Thyroid gland (tissue), 4 donors: ENCODE measurements around the gene PIP4K2A. TPM values are rescaled to one million over a fixed set of nuclear protein-coding genes. Genes with fewer than 3 reads are reported as not detected.

Experiments used
- DNase-seq, 2 donors: peaks; one replicate each; pipeline ENCODE4 v3.0.0-alpha.2; 2019
- H3K27ac ChIP-seq, 3 donors: fragments of 200-600 bp; sonication (generic); 1 replicate in 2 of 3; 2 replicates in 1 of 3; pipeline ENCODE4 v1.5.1; 2016 to 2019; ENCODE audit warnings: mild to moderate bottlenecking in 1 of 3, moderate library complexity in 1 of 3
- H3K27me3 ChIP-seq: fragments of 200-600 bp; sonication (generic); one replicate; pipeline ENCODE4 v1.5.1; 2019
- H3K36me3 ChIP-seq, 2 donors: fragments of 200-600 bp; sonication (generic); one replicate each; pipeline ENCODE4 v1.5.1; 2016 to 2019
- H3K4me1 ChIP-seq, 2 donors: fragments of 200-600 bp; sonication (generic); one replicate each; pipeline ENCODE4 v1.5.1; 2017 to 2019
- H3K4me3 ChIP-seq, 3 donors: fragments of 200-600 bp; sonication (generic); replicated peaks in 1 of 3; 1 replicate in 2 of 3; 2 replicates in 1 of 3; pipeline ENCODE4 v1.5.1; 2016; ENCODE audit warnings: mild to moderate bottlenecking in 1 of 3
- H3K9me3 ChIP-seq: fragments of 200-600 bp; sonication (generic); one replicate; pipeline ENCODE4 v1.5.1; 2017
- CTCF ChIP-seq, 6 experiments: fragments of 200-600 bp in 3 of 6; fragments of 450-650 bp in 3 of 6; sonication (generic) in 3 of 6; IDR thresholded peaks; one replicate each; pipeline ENCODE4 v1.5.1; 2016 to 2019; ENCODE audit warnings: antibody characterized with exemption in 6 of 6, mild to moderate bottlenecking in 2 of 6, inconsistent platforms in 1 of 6, moderate library complexity in 1 of 6
- POLR2A ChIP-seq, 2 donors: fragments of 450-650 bp; IDR thresholded peaks; one replicate each; pipeline ENCODE4 v1.6.1; 2017; ENCODE audit warnings: antibody characterized with exemption in 2 of 2, mild to moderate bottlenecking in 2 of 2, moderate library complexity in 1 of 2
- WGBS, 2 donors: methylation state at CpG; one replicate each; pipeline ENCODE4 v1.1.5; 2017; 5-methylcytosine and 5-hydroxymethylcytosine counted together
- intact Hi-C: fragments of 100-400 bp; cut with DNase I; formaldehyde crosslinking; loops from one replicate; pipeline ENCODE4 v1.15.1; 2023
- total RNA-seq, 4 donors: library from RNA; depleted of rRNA; stranded (reverse); fragments of >200 nt; gene quantifications; one replicate each; pipeline ENCODE4 v1.2.3, GENCODE V29; 2016

PIP4K2A gene
- total RNA-seq, 4 donors from 2014 or later, result 16.5 to 23.2 (median 19.3) TPM

- no peak overlapping the region for H3K4me3 ChIP-seq
- 92 to 95% methylated on average over 7 of the region's 7 CpGs for WGBS, 2 donors
- intact Hi-C loops, result no loop called here
- H3K27me3 ChIP-seq, result no peaks in the 10 kb centered on the region
- no peak for TF ChIP-seq POLR2A (IDR thresholded peaks at IDR 0.05)
- H3K36me3 ChIP-seq, result no peaks in the 10 kb centered on the region
- H3K9me3 ChIP-seq, result no peaks in the 10 kb centered on the region
- peak overlapping the region in 1 of 3 donors; percentile 79 for H3K27ac ChIP-seq
- DNase-seq, result no peak
- peaks cover 45 to 53% of the 10 kb centered on the region in 2 donors for H3K4me1 ChIP-seq
Observed at GRCh38 chr10:22658745-22659410, 55.5 kb downstream of the PIP4K2A start.

GRCh38 chr10:22657566-22658225 is 56.7 kb downstream of the PIP4K2A start:
- no peak for TF ChIP-seq CTCF (IDR thresholded peaks at IDR 0.05)
- H3K27me3 ChIP-seq, result no peaks in the 10 kb centered on the region
- no peaks in the 10 kb centered on the region for H3K9me3 ChIP-seq
- no peaks in the 10 kb centered on the region for H3K36me3 ChIP-seq
- 38 to 59% methylated on average over 5 of the region's 5 CpGs for WGBS, 2 donors
- peak; percentile 52 to 53 for DNase-seq
- H3K4me1 ChIP-seq, result peaks cover 49 to 63% of the 10 kb centered on the region in 2 donors
- intact Hi-C loops, result no loop called here
- H3K27ac ChIP-seq, result peak overlapping the region; percentile 64 to 82 (median 79)
- no peak overlapping the region for H3K4me3 ChIP-seq

GRCh38 chr10:22657024-22657423 is 57.4 kb downstream of the PIP4K2A start:
- Histone ChIP-seq H3K36me3 (no peaks in the 10 kb centered on the region), H3K27me3 (no peaks in the 10 kb centered on the region), H3K27ac (peak overlapping the region; percentile 64 to 82 (median 79)), H3K9me3 (no peaks in the 10 kb centered on the region), H3K4me1 (peaks cover 49 to 63% of the 10 kb centered on the region in 2 donors), H3K4me3 (no peak overlapping the region)
- TF ChIP-seq POLR2A (IDR thresholded peaks at IDR 0.05), result no peak
- TF ChIP-seq CTCF (IDR thresholded peaks at IDR 0.05), result no peak
- WGBS, 2 donors, result 68 to 84% methylated on average over 4 of the region's 4 CpGs
- intact Hi-C loops, result no loop called here
- DNase-seq, result no peak

- Histone ChIP-seq H3K27me3 (no peaks in the 10 kb centered on the region), H3K4me3 (no peak overlapping the region), H3K9me3 (no peaks in the 10 kb centered on the region), H3K27ac (peak overlapping the region; percentile 36 to 82 (median 79)), H3K4me1 (peaks cover 49 to 63% of the 10 kb centered on the region in 2 donors), H3K36me3 (no peaks in the 10 kb centered on the region)
- no peak for DNase-seq
- WGBS, 2 donors, result 93 to 95% methylated on average over 8 of the region's 8 CpGs
- TF ChIP-seq CTCF (IDR thresholded peaks at IDR 0.05), result no peak
- intact Hi-C loops, result no loop called here
Observed at GRCh38 chr10:22656036-22656435, 58.3 kb downstream of the PIP4K2A start.

- Histone ChIP-seq H3K27me3 (no peaks in the 10 kb centered on the region), H3K9me3 (no peaks in the 10 kb centered on the region), H3K4me1 (peaks cover 49 to 63% of the 10 kb centered on the region in 2 donors), H3K4me3 (no peak overlapping the region), H3K36me3 (no peaks in the 10 kb centered on the region), H3K27ac (peak overlapping the region; percentile 36 to 82 (median 79))
- intact Hi-C loops, result no loop called here
- 33 to 47% methylated on average over 10 of the region's 10 CpGs for WGBS, 2 donors
- peak; percentile 24 to 30 for DNase-seq
- TF ChIP-seq CTCF (IDR thresholded peaks at IDR 0.05) (peak in 1 of 6 experiments; percentile 11), POLR2A (IDR thresholded peaks at IDR 0.05) (no peak)
Observed at GRCh38 chr10:22655312-22655981, 58.9 kb downstream of the PIP4K2A start.
